ENCODE results near the gene MACF1. TPM values are rescaled to one million over a fixed set of nuclear protein-coding genes. Genes with fewer than 3 reads are reported as not detected.
"Not testable (repeated sequence)": the region's sequence is repeated elsewhere in the genome, so short reads cannot be mapped to it uniquely, and the experiment has no call there.

Gene MACF1
- total and polyA plus RNA-seq, 9 donors: 198 to 352 (median 263) TPM

DNA sequence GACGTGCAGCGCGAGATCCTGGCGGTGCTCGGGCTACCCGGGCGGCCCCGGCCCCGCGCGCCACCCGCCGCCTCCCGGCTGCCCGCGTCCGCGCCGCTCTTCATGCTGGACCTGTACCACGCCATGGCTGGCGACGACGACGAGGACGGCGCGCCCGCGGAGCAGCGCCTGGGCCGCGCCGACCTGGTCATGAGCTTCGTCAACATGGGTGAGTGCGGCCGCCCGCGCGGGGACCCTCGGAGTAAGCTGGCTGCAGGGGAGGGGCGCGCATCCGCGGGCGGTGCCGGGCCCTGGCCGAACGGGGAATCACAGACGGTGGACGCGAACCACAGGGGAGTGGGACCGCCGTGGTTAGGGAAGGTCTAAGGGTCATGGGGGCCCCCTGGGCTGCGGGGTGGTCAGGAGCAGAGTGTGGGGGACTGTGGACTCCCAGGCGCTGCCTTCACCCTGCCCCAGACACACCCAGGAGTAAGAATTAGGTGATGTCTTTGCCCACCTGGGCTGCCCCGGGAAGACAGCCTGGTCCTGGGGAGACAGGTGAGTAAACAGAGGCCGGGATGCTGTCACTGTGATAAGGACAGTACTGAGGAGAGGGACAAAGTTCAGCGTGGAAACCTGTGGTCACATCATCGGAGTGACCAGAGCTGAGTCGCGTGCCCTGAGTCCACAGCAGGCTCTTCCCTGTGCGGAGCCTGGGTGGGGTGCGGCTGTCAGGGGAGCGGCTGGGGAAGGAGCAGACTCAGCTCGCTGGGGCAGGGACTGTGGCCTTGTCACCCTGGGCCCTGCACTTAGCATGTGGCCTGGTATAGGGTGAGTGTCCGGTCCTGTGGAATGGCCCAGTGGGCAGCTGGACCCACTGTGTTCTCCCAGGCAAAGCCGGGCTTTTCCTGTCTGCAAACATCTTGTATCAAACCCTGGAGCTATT lies 287.9 kb downstream of the MACF1 start:
- not testable (repeated sequence) for H3K36me3 ChIP-seq (ENCODE audit: control insufficient read depth, insufficient read depth, low read length); DNase-seq; H3K4me1 ChIP-seq (ENCODE audit: control insufficient read depth, insufficient read depth, low read length); H3K9me3 ChIP-seq (replicated peaks; ENCODE audit: control insufficient read depth, low read depth, low read length); H3K4me3 ChIP-seq (ENCODE audit: low read length); H3K27ac ChIP-seq (ENCODE audit: low read length)
- H3K27me3 ChIP-seq (ENCODE audit: control insufficient read depth, insufficient read depth, low read length): peaks cover 33% of the 10 kb centered on the region
- 17% methylated on average over 47 of the region's 67 CpGs for WGBS (ENCODE audit: insufficient coverage)

- DNase-seq; H3K4me3 ChIP-seq (ENCODE audit: low read length); H3K36me3 ChIP-seq (ENCODE audit: control insufficient read depth, insufficient read depth, low read length); H3K27ac ChIP-seq (ENCODE audit: low read length); H3K9me3 ChIP-seq (replicated peaks; ENCODE audit: control insufficient read depth, low read depth, low read length); H3K4me1 ChIP-seq (ENCODE audit: control insufficient read depth, insufficient read depth, low read length): not testable (repeated sequence)
- WGBS (ENCODE audit: insufficient coverage): 100% methylated on average over 2 of the region's 13 CpGs
- peaks cover 33% of the 10 kb centered on the region for H3K27me3 ChIP-seq (ENCODE audit: control insufficient read depth, insufficient read depth, low read length)
Observed at GRCh38 chr1:39493043-39493810, 288.7 kb downstream of the MACF1 start.

- no peak overlapping the region for H3K27ac ChIP-seq (ENCODE audit: low read length)
- H3K9me3 ChIP-seq (replicated peaks; ENCODE audit: control insufficient read depth, low read depth, low read length): no peaks in the 10 kb centered on the region
Observed at GRCh38 chr1:39494671-39495410, 290.3 kb downstream of the MACF1 start.

DNA sequence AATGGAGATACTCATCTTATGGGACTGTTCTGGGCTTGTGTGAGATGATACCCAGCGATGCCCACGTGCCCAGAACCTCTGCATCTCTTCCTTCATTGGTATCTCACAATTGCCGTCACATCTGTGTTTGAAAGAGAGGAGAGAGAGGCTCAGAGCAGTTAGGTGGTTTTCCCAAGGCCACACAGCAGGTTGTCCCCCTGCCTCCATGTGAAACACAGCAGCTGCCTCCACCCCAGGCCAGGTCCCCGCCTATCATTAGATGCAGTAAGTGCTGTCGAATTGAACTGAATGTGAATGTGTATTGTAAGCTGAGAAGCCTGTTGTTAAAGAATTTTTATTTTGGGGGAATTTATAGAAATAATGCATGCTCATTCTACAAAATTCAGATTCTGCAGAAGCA lies 292.0 kb downstream of the MACF1 start:
- H3K27ac ChIP-seq (ENCODE audit: low read length); H3K4me1 ChIP-seq (ENCODE audit: control insufficient read depth, insufficient read depth, low read length); DNase-seq; H3K4me3 ChIP-seq (ENCODE audit: low read length); H3K36me3 ChIP-seq (ENCODE audit: control insufficient read depth, insufficient read depth, low read length); H3K9me3 ChIP-seq (replicated peaks; ENCODE audit: control insufficient read depth, low read depth, low read length): not testable (repeated sequence)
- H3K27me3 ChIP-seq (ENCODE audit: control insufficient read depth, insufficient read depth, low read length): peaks cover 19% of the 10 kb centered on the region
- no CpG with 5 or more reads among the region's 5 CpGs for WGBS (ENCODE audit: insufficient coverage)

More at GRCh38 chr1:39494671-39495410, 290.3 kb downstream of the MACF1 start:
- no peak for DNase-seq
- H3K4me1 ChIP-seq (ENCODE audit: control insufficient read depth, insufficient read depth, low read length): peaks cover 6% of the 10 kb centered on the region
- 100% methylated on average over 3 of the region's 14 CpGs for WGBS (ENCODE audit: insufficient coverage)
- no peak overlapping the region for H3K4me3 ChIP-seq (ENCODE audit: low read length)
- H3K27me3 ChIP-seq (ENCODE audit: control insufficient read depth, insufficient read depth, low read length): peaks cover 29% of the 10 kb centered on the region
- no peaks in the 10 kb centered on the region for H3K36me3 ChIP-seq (ENCODE audit: control insufficient read depth, insufficient read depth, low read length)

DNA sequence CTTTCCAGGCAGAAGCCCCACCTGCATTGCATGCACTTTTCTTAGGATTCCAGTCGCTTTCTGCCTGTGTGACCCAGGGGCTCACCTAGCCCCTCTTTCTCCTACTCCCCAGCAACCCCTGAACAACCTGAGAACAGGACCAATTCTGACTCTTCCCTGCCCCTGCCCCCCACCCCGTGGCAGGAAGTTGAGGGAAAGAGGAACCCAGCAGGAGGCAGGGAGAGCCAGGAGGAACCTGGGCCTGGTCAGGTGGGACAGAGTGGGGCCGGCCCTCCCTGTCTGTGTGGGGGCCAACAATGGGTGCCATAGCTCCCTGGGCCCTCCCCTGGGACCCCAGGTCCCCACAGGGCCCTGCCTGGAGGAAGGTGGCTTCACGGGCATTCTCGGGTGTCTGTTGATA lies 293.1 kb downstream of the MACF1 start:
- no peak for DNase-seq
- no peaks in the 10 kb centered on the region for H3K36me3 ChIP-seq (ENCODE audit: control insufficient read depth, insufficient read depth, low read length)
- H3K9me3 ChIP-seq (replicated peaks; ENCODE audit: control insufficient read depth, low read depth, low read length): no peaks in the 10 kb centered on the region
- no peak overlapping the region for H3K4me3 ChIP-seq (ENCODE audit: low read length)
- WGBS (ENCODE audit: insufficient coverage): 88% methylated on average over 1 of the region's 5 CpGs
- peaks cover 14% of the 10 kb centered on the region for H3K27me3 ChIP-seq (ENCODE audit: control insufficient read depth, insufficient read depth, low read length)
- no peaks in the 10 kb centered on the region for H3K4me1 ChIP-seq (ENCODE audit: control insufficient read depth, insufficient read depth, low read length)
- no peak overlapping the region for H3K27ac ChIP-seq (ENCODE audit: low read length)

DNA sequence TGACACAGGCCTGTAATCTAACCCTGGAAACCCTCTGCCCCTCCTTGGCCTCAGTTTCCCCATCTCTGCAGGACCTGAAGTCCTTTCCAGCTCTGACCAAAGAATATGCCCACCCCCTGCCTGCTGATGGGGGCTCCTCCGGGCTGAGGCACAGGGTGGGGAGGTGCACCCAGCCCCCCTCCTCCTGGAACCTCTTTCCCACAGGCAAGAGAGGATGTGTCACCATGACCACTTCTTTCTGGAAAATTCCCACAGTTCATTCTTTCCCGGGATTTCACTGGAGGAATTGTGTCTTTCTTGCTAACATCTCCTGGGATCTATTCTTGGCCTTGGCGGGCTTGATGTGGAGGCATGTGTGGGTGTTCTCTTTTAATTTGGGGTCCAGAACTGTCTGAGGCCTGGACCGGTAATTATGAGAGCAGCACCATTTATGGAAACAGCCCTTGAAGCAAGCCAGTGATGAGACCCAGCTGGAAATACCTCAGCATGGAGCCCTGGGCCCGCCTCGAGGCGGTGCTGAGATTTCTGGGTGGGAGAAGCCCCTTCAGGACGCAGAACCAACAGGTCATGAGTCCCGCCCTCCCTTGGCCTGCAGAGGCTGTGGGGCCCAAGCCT lies 293.7 kb downstream of the MACF1 start:
- not testable (repeated sequence) for H3K36me3 ChIP-seq (ENCODE audit: control insufficient read depth, insufficient read depth, low read length); H3K4me1 ChIP-seq (ENCODE audit: control insufficient read depth, insufficient read depth, low read length); H3K9me3 ChIP-seq (replicated peaks; ENCODE audit: control insufficient read depth, low read depth, low read length); H3K27ac ChIP-seq (ENCODE audit: low read length); H3K27me3 ChIP-seq (ENCODE audit: control insufficient read depth, insufficient read depth, low read length); H3K4me3 ChIP-seq (ENCODE audit: low read length)
- peak; percentile 26 for DNase-seq
- WGBS (ENCODE audit: insufficient coverage): 70% methylated on average over 2 of the region's 9 CpGs

DNA sequence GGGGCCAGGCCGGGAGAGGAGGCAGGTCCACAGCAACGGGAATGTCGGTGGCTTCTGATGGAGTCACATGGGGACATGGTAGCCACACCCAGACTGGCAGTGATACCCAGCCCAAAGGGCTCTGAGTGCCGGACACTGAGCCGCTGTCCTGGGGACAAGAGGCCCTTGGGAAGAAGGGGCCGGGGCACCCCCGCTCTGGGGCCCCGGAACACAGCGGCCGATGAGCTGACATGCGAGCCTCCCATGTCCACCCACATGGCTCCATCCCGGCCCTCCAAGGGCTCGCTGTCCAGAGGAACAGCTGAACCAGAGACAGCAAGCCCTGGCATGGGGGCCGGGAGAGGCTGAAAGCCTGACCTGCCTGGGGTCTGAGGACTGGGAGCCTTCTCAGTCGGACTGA lies 294.3 kb downstream of the MACF1 start:
- not testable (repeated sequence) for H3K4me3 ChIP-seq (ENCODE audit: low read length); H3K27me3 ChIP-seq (ENCODE audit: control insufficient read depth, insufficient read depth, low read length); H3K36me3 ChIP-seq (ENCODE audit: control insufficient read depth, insufficient read depth, low read length); H3K27ac ChIP-seq (ENCODE audit: low read length); DNase-seq; H3K9me3 ChIP-seq (replicated peaks; ENCODE audit: control insufficient read depth, low read depth, low read length); H3K4me1 ChIP-seq (ENCODE audit: control insufficient read depth, insufficient read depth, low read length)
- 71% methylated on average over 3 of the region's 15 CpGs for WGBS (ENCODE audit: insufficient coverage)

- Histone ChIP-seq H3K9me3 (replicated peaks; ENCODE audit: control insufficient read depth, low read depth, low read length) (no peaks in the 10 kb centered on the region), H3K27me3 (ENCODE audit: control insufficient read depth, insufficient read depth, low read length) (no peaks in the 10 kb centered on the region), H3K4me1 (ENCODE audit: control insufficient read depth, insufficient read depth, low read length) (no peaks in the 10 kb centered on the region), H3K4me3 (ENCODE audit: low read length) (no peak overlapping the region), H3K36me3 (ENCODE audit: control insufficient read depth, insufficient read depth, low read length) (no peaks in the 10 kb centered on the region), H3K27ac (ENCODE audit: low read length) (no peak overlapping the region)
- WGBS (ENCODE audit: insufficient coverage): 41% methylated on average over 2 of the region's 5 CpGs
- no peak for DNase-seq
Observed at GRCh38 chr1:39499668-39500067, 295.2 kb downstream of the MACF1 start.

DNA sequence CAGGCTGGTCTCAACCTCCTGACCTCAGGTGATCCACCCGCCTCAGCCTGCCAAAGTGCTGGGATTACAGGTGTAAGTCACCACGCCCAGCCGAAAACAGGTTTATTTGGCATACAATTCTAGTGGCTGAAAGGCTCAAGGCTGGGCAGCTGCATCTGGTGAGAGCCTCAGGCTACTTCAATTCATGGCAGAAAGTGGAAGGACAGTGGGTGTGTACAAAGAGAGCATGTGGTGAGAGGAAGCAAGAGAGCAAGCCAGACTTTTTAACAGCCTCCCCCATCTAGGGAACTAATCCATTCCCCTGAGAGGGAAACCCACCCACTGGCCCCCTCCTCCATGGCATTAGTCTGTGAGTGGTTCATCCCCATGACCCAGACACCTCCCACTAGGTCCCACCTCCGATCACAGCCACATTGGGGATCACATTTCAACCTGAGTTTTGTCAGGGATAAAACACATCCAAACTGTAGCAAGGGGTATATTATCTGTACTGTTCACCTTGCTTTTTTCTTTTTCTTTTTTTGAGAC lies 296.4 kb downstream of the MACF1 start:
- no peak for DNase-seq
- Histone ChIP-seq H3K4me3 (ENCODE audit: low read length) (no peak overlapping the region), H3K36me3 (ENCODE audit: control insufficient read depth, insufficient read depth, low read length) (no peaks in the 10 kb centered on the region), H3K4me1 (ENCODE audit: control insufficient read depth, insufficient read depth, low read length) (no peaks in the 10 kb centered on the region), H3K27ac (ENCODE audit: low read length) (no peak overlapping the region), H3K9me3 (replicated peaks; ENCODE audit: control insufficient read depth, low read depth, low read length) (no peaks in the 10 kb centered on the region), H3K27me3 (ENCODE audit: control insufficient read depth, insufficient read depth, low read length) (no peaks in the 10 kb centered on the region)
- WGBS (ENCODE audit: insufficient coverage): 96% methylated on average over 3 of the region's 4 CpGs
